Caki2 (cell line): Measurements from ENCODE around the gene ZNF304. TPM values are rescaled to one million over a fixed set of nuclear protein-coding genes. Genes with fewer than 3 reads are reported as not detected.

Experiments used
- DNase-seq: peaks from one replicate; pipeline ENCODE4 v3.0.0-alpha.2; 2015; ENCODE audit warnings: low read depth
- in situ Hi-C: cut with HindIII; loops from 2 replicates; pipeline ENCODE4 v1.10.0; 2016; ENCODE audit warnings: low sequenced_read_pairs, low pct_unique_long_range_greater_than_20kb, mixed read lengths
- total RNA-seq: library from RNA; depleted of rRNA; stranded (reverse); fragments of >200 nt; shearing (Covaris generic); gene quantifications from 2 replicates; pipeline ENCODE4 v1.2.3, GENCODE V29; 2014; ENCODE audit warnings: low replicate concordance; rRNA removed

The ZNF304 gene
- total RNA-seq: 13.0 and 15.1 TPM in 2 replicates

DNA sequence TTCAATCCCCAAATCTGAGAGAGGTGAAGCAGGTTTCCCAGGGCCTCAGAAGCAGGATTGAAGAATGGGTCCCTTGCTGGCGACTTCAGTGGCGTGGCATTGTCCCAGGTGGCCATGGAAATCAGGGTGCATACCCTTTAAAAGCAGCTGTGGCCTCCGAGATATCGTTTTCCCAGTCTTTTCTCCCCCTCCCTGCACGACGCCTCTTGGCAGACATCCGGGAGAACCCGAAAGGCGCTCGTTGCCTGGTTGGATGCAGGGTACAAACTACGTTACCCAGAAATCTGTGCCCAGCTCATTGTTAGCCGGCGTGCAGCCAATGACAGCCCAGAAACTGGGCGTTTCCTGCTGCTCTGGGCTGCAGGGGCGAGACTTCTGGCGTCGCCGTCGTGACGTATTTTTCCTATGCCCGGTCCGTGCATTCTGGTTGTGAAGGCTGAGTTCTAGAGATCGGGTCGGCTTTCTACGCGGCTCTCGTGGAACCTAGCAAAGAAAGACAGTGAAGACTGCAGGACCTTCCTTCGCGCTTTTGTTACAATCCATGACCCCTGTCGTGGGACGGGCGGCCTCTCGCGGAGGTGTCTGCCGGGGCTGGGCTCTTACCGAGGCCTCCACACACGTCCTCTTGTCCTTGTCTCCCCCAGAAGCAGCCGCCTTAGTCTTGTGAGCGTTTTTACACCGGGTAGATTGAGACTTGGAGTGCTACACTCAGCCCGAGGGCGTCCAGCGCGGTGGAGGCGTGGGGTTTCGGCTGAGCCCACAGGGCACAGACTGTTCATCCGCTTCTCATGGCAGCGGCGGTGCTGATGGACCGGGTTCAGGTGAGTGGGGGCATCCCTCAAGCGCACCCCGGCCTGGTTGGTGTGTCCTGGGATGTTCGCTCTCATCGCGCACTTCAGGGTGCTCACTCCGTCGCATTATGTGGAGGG lies at the start of gene ZNF304:
Gene ZNF304 (plus strand): TSS at position 395 of the 929 bp plus-strand sequence. CDS start 394 bp downstream, at position 789.
- in situ Hi-C loops: no loop called here
- peak; percentile 92 for DNase-seq

DNA sequence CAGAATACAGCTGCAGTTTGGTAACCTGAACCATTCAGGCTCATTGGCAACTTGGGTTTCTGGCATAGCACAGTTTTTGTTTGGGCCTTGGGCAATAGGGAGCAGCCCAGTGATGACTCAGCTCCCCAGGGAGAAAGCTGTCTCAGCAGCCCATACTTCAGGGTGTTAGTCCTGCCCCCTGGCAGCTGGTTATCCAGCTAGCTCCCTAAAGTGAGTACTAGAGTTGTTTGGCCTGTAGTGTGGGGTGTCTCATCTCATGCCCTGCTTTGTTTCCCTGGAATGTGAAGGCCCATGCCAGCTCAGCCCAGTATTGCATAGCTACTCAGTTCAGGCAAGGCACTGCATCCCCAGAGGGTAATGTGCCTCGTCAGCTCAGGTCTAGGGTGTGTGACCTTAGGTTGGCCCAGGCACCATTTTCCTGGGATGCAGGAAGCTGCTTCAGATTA lies 49.0 kb upstream of the ZNF304 start:
- in situ Hi-C loops: no loop called here
- no peak for DNase-seq

DNA sequence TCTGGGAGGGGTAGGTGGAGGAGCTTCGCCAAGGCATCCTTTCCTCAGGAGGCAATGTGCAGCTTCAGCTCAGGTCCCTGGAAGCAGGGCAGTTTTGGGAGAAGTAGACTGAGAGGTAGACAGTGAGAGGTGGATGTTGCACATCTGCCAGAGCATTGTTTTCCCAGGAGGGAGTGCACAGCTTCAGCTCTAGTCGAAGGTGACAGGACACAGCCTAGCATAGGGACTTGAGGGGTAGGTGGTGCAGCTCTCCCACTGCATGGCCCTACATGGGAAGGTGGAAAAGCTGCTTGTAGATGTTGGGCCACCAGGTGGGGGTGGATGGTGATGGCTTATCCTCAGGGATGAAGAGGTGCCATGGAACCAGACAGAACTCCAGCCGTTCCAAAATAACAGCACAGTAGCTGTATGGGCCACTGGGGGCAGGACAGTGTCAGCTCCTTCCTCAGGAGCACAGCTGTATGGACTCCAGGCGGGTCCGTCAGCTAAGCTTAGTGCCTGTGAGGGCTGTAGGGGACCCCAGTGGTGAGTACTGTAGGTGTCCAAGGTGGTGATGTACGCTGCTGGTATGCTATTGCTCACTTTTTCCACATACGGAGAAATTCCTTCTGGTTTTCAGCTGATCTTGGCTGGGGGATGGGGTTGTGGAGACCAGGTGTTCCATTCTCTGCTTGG lies 48.2 kb upstream of the ZNF304 start:
- in situ Hi-C loops: no loop called here
- no peak for DNase-seq

- in situ Hi-C loops: no loop called here
- DNase-seq: no peak
Measured at GRCh38 chr19:57305056-57305455, 46.0 kb upstream of the ZNF304 start.

GRCh38 chr19:57308514-57308913 lies 42.6 kb upstream of the ZNF304 start:
- in situ Hi-C loops: no loop called here
- DNase-seq: no peak

GRCh38 chr19:57310792-57311191 lies 40.3 kb upstream of the ZNF304 start:
- in situ Hi-C loops: no loop called here
- DNase-seq: no peak

- in situ Hi-C loops: no loop called here
- DNase-seq: no peak
Measured at GRCh38 chr19:57314146-57314545, 36.9 kb upstream of the ZNF304 start.

GRCh38 chr19:57317503-57317902 lies 33.6 kb upstream of the ZNF304 start:
- in situ Hi-C loops: no loop called here
- DNase-seq: no peak

- in situ Hi-C loops: no loop called here
Measured at GRCh38 chr19:57319869-57320179, 31.2 kb upstream of the ZNF304 start.

DNA sequence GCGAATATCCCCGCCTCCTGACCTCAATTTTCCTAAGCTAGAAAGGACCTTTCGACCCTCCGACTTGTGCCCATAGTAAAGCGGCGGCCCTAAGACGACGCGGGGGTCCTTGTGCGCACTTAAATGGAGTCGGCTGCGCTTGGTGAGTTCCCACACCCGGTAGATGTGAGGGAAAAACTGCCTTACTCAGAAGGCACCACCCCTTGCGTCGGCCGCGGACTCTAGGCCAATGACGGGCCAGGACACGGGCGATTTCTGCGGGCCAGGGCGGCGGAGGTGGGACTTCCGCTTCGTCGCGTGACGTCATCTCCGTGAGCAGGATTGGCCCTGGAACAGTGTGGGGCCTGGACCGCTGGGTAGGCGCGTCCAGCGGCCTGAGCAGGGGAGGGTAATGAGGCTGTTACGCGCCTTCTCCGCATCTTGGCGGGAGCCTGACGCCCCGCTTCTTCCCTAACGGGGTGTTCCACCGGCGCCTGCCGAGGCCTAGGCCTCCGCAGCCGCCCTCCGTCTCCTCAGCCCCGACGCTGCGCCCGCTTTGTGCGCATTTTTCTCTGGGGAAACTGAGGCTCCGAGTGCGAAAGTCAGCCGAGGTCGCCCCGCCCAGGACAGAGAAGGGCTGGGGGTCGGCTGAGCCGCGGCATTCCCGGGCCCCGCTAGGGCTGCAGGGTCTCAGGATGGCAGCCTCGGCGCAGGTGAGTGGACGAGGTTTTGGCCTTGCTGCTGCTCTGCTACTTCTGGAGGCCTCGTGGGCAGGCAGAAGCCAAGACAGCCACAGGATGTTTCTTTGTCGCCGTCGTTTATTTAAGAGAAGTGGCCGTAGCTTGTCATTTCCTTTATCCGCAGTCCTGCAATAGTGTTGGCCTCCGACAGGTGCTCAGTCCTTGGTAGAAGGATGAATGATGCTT lies 30.6 kb upstream of the ZNF304 start, which contains the start of gene ZNF543:
Gene ZNF543 (plus strand): TSS at position 293 of the 905 bp plus-strand sequence. CDS start 382 bp downstream, at position 675.
- in situ Hi-C loops: no loop called here
- peak; percentile 94 for DNase-seq

More at GRCh38 chr19:57319869-57320179, 31.2 kb upstream of the ZNF304 start:
- no peak for DNase-seq

- DNase-seq: no peak
- in situ Hi-C loops: no loop called here
Measured at GRCh38 chr19:57321116-57321515, 30.0 kb upstream of the ZNF304 start.

GRCh38 chr19:57321751-57322150 lies 29.3 kb upstream of the ZNF304 start:
- in situ Hi-C loops: no loop called here
- no peak for DNase-seq

- in situ Hi-C loops: no loop called here
- DNase-seq: no peak
Measured at GRCh38 chr19:57324992-57325391, 26.1 kb upstream of the ZNF304 start.

DNA sequence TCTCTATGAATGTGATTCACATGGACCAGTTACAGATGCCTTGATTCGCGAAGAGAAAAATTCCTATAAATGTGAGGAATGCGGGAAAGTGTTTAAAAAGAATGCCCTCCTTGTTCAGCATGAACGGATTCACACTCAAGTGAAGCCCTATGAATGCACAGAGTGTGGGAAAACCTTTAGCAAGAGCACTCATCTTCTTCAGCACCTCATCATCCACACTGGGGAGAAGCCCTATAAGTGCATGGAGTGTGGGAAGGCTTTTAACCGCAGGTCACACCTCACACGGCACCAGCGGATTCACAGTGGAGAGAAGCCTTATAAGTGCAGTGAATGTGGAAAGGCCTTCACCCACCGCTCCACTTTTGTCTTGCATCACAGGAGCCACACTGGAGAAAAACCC lies 23.1 kb upstream of the ZNF304 start:
- DNase-seq: no peak
- in situ Hi-C loops: no loop called here

DNA sequence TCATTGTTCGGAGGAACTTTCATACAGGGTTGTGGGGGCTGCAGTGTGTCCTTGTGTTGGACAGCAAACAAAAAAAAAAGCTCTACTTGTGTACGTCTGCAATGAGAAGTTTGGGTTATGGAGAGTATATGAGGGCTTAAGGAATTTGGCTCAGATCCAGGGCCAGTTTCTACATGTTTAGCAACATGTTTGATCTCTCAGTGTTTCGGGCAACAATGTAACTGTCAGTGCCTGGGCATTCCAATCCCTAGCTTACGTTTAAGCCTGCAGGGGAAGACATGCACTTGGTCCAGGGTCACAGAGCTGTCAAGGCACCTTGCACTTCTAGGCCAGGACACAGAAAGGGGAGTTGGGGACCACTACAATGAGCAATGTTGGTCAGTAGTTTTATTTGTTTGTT lies 16.9 kb upstream of the ZNF304 start:
- in situ Hi-C loops: no loop called here
- DNase-seq: no peak

DNA sequence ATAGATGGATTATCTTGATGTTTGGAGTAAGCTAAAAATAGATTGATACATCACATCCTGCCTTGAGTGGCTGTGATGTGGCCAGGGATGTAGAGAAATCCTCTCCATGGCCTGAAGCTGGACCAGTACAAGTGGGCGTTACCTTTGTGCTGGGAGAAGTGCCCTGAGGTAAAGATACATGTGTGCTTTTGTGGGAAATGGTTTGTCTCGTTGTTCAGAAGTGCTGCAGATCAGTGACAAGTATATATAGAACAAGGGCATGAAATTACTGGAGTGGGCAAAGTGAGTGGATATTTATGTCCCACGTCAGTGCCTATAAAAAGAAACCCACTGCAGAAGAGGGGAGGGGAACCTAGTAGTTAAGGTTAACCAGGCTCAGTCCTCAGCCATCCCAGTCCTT lies 12.2 kb upstream of the ZNF304 start:
- DNase-seq: no peak
- in situ Hi-C loops: no loop called here

- no peak for DNase-seq
- in situ Hi-C loops: no loop called here
Measured at GRCh38 chr19:57342582-57342981, 8.5 kb upstream of the ZNF304 start.

- in situ Hi-C loops: no loop called here
- DNase-seq: no peak
Measured at GRCh38 chr19:57348136-57348535, 2.9 kb upstream of the ZNF304 start.
